Hypothalamus (tissue), 51 donors: ENCODE results near the gene TSPAN17.

Experiments
- DNase-seq, 51 donors: peaks; one replicate each; lab custom pipeline; 2025; lab: John Stamatoyannopoulos, UW

Gene TSPAN17

GRCh38 chr5:176700239-176700847, 53.1 kb downstream of the TSPAN17 start:
- DNase-seq, result peak in 24 of 51 donors; percentile 2 to 54 (median 19)

GRCh38 chr5:176702671-176703641, 55.7 kb downstream of the TSPAN17 start:
- no peak for DNase-seq

- no peak for DNase-seq
Observed at GRCh38 chr5:176703857-176704256, 56.6 kb downstream of the TSPAN17 start.

- DNase-seq, result no peak
Observed at GRCh38 chr5:176704355-176704754, 57.1 kb downstream of the TSPAN17 start.

- DNase-seq, result no peak
Observed at GRCh38 chr5:176704817-176705216, 57.5 kb downstream of the TSPAN17 start.
